ENCODE results near the gene GJC2. TPM values are rescaled to one million over a fixed set of nuclear protein-coding genes. Genes with fewer than 3 reads are reported as not detected.

Gene GJC2
- total RNA-seq, 1 experiment from 2014 or later, result 1.6 TPM

GRCh38 chr1:228194921-228195812, 45.4 kb downstream of the GJC2 start:
- Histone ChIP-seq H2BK5ac (ENCODE audit: insufficient read length, low read length) (no peak overlapping the region), H3K27me3 (ENCODE audit: insufficient read depth, low read length) (no peaks in the 10 kb centered on the region), H4K8ac (replicated peaks; ENCODE audit: insufficient read length, low read depth, low read length) (no peak overlapping the region), H2BK12ac (ENCODE audit: insufficient read length, low read depth, low read length) (no peak overlapping the region), H3K23ac (ENCODE audit: insufficient read length, low read depth, low read length) (no peak overlapping the region), H3K9me3 (ENCODE audit: control insufficient read depth, low read depth, low read length) (peaks cover 7% of the 10 kb centered on the region), H2AK5ac (ENCODE audit: insufficient read length, low read length) (no peak overlapping the region), H3T11ph (ENCODE audit: low read length) (no peak overlapping the region), H3K4me2 (ENCODE audit: insufficient read depth, insufficient read length, low read length) (no peak overlapping the region), H3K14ac (ENCODE audit: insufficient read depth, low read length) (no peak overlapping the region), H3K79me2 (ENCODE audit: insufficient read depth, low read length) (no peaks in the 10 kb centered on the region), H3K23me2 (ENCODE audit: insufficient read length, low read depth, low read length, poor library complexity, severe bottlenecking) (no peaks in the 10 kb centered on the region), H2BK120ac (ENCODE audit: low read depth, low read length, poor library complexity, severe bottlenecking) (no peak overlapping the region), H4K20me1 (ENCODE audit: control insufficient read depth, insufficient read depth, insufficient read length) (no peaks in the 10 kb centered on the region), H3K18ac (ENCODE audit: insufficient read length, low read depth, low read length) (no peak overlapping the region), H3K9ac (ENCODE audit: extremely low read depth, insufficient read length, low read length) (no peak overlapping the region), H2BK20ac (ENCODE audit: low read depth, low read length, poor library complexity, severe bottlenecking) (no peak overlapping the region), H4K91ac (ENCODE audit: insufficient read length, low read depth, low read length) (no peak overlapping the region), H2BK15ac (ENCODE audit: low read depth, low read length) (no peak overlapping the region), H3K79me1 (ENCODE audit: insufficient read depth, low read depth, low read length, poor library complexity, severe bottlenecking) (no peaks in the 10 kb centered on the region), H2AFZ (ENCODE audit: low read length) (no peak overlapping the region), H4K5ac (ENCODE audit: insufficient read length, low read depth, low read length) (no peak overlapping the region), H3K4me1 (ENCODE audit: insufficient read depth, low read length) (no peaks in the 10 kb centered on the region), H3K56ac (ENCODE audit: insufficient read length, low read depth, low read length) (no peak overlapping the region), H3K4ac (ENCODE audit: low read depth, low read length) (no peak overlapping the region), H3K27ac (ENCODE audit: insufficient read length, low read depth, low read length) (no peak overlapping the region)
- no CpG with 5 or more reads among the region's 8 CpGs for WGBS (ENCODE audit: extremely low coverage, insufficient read length, low lambda C conversion rate)
- Mint-ChIP-seq H3K4me3 (no peak overlapping the region), H3K4me1 (no peaks in the 10 kb centered on the region), H3K9me3 (peaks cover 22 to 26% of the 10 kb centered on the region in 2 experiments), H3K27ac (no peak overlapping the region), H3K36me3 (ENCODE audit: insufficient read depth in 1 of 3, low read depth in 3 of 3) (peaks cover 14 to 21% (median 19%) of the 10 kb centered on the region in 3 experiments), H3K27me3 (ENCODE audit: low read depth) (peaks cover 22% of the 10 kb centered on the region)
- TF ChIP-seq CTCF (conservative IDR thresholded peaks at IDR 0.05), result no peak
- no peak for DNase-seq

Data from H9 (cell line).